K562 (cell line): ENCODE data around the gene SH2D3A. TPM values are rescaled to one million over a fixed set of nuclear protein-coding genes. Genes with fewer than 3 reads are reported as not detected.

Experiments used
- ATAC-seq: fragments of 200-7000 bp; cut with Tn5 transposase; 3 replicates; pipeline ENCODE4 v1.9.1; 2020; ENCODE audit warnings: moderate library complexity
- BruUV-seq: library from RNA; stranded (reverse); fragments of 400-500 nt; replicated peaks from 2 replicates; lab custom pipeline; 2021; lab: Mats Ljungman, UMichigan
- CTCF ChIA-PET: fragments of 300-600 bp; formaldehyde crosslinking; extraction: SDS; loops from one replicate; lab custom pipeline; 2021; ENCODE audit warnings: low intra/inter-chr PET ratio; lab: Yijun Ruan, JAX
- POLR2A ChIA-PET: fragments of 300-600, 350-650 bp; sonication (Branson Sonifier 250); formaldehyde crosslinking; extraction: SDS; loops from one replicate; lab custom pipeline; 2021; ENCODE audit warnings: antibody characterized with exemption, inconsistent platforms; lab: Yijun Ruan, JAX
- DNase-seq, 4 experiments: peaks; one replicate each; pipeline versions ENCODE4 v3.0.0 to v3.0.0-alpha.2; 2011 to 2018; ENCODE audit warnings: low spot score in 3 of 4, mixed read lengths in 3 of 4; ENCODE audit errors: extremely low read depth in 1 of 4
- FAIRE-seq: peaks from 2 replicates; lab custom pipeline; 2011; peaks lifted over from hg19 to GRCh38; lab: Jason Lieb, UNC
- H2AFZ ChIP-seq: 2 replicates; pipeline ENCODE4 v1.6.0; 2011; ENCODE audit warnings: low read depth, low read length, control low read depth, inconsistent platforms
- H3K27ac ChIP-seq: fragments of 200-600 bp; 3 replicates; pipeline ENCODE4 v1.8.0; 2011; ENCODE audit warnings: low read depth, mild to moderate bottlenecking, control low read depth, inconsistent platforms, low read length, moderate library complexity, mixed read lengths; ENCODE audit errors: extremely low read depth
- H3K27me3 ChIP-seq, 2 experiments: fragments of 300-600 bp in 1 of 2; 2 replicates in 1 of 2; 3 replicates in 1 of 2; pipeline versions ENCODE4 v1.6.0 to v1.8.0; 2011; ENCODE audit warnings: inconsistent platforms in 2 of 2, low read length in 2 of 2, mild to moderate bottlenecking in 1 of 2, mixed read lengths in 1 of 2, moderate library complexity in 1 of 2; ENCODE audit not compliant: control insufficient read depth in 2 of 2, insufficient read depth in 2 of 2
- H3K36me3 ChIP-seq: fragments of 300-600 bp; 3 replicates; pipeline ENCODE4 v1.8.0; 2011; ENCODE audit warnings: mild to moderate bottlenecking, low read length, inconsistent platforms; ENCODE audit not compliant: control insufficient read depth, insufficient read depth
- H3K4me1 ChIP-seq, 2 experiments: fragments of 200-600 bp in 1 of 2; replicated peaks in 1 of 2; 2 replicates in 1 of 2; 3 replicates in 1 of 2; pipeline versions ENCODE4 v1.5.1 to v1.8.0; 2011; ENCODE audit warnings: inconsistent platforms in 2 of 2, low read length in 2 of 2, mild to moderate bottlenecking in 1 of 2, mixed read lengths in 1 of 2, moderate library complexity in 1 of 2; ENCODE audit not compliant: control insufficient read depth in 2 of 2, insufficient read depth in 2 of 2
- H3K4me2 ChIP-seq: 2 replicates; pipeline ENCODE4 v1.6.1; 2011; ENCODE audit warnings: low read length, control low read depth, inconsistent platforms, mixed read lengths; ENCODE audit not compliant: insufficient read depth
- H3K4me3 ChIP-seq: fragments of 200-600 bp; sonication (generic), shearing (Covaris generic); 2 replicates; pipeline ENCODE4 v1.5.1; 2016; ENCODE audit warnings: control low read depth, inconsistent platforms
- H3K79me2 ChIP-seq: fragments of 200-600 bp; 3 replicates; pipeline ENCODE4 v1.8.0; 2011; ENCODE audit warnings: low read length, inconsistent platforms; ENCODE audit not compliant: control insufficient read depth, insufficient read depth
- H3K9ac ChIP-seq, 2 experiments: 2 replicates each; pipeline versions ENCODE4 v1.6.0 to v1.6.1; 2011; ENCODE audit warnings: low read depth in 2 of 2, low read length in 2 of 2, control low read depth in 1 of 2, inconsistent platforms in 1 of 2, mild to moderate bottlenecking in 1 of 2, mixed read lengths in 1 of 2; ENCODE audit not compliant: insufficient read depth in 1 of 2
- H3K9me1 ChIP-seq: one replicate; pipeline ENCODE4 v1.6.0; 2011; ENCODE audit warnings: inconsistent platforms, mild to moderate bottlenecking, low read length, moderate library complexity; ENCODE audit not compliant: control insufficient read depth, insufficient read depth
- H3K9me3 ChIP-seq: replicated peaks from 2 replicates; pipeline ENCODE4 v1.5.1; 2011; ENCODE audit warnings: low read depth, low read length, inconsistent platforms; ENCODE audit not compliant: control insufficient read depth, insufficient read depth
- H4K20me1 ChIP-seq: replicated peaks from 2 replicates; pipeline ENCODE4 v1.6.1; 2011; ENCODE audit warnings: low read length, inconsistent platforms, mixed read lengths; ENCODE audit not compliant: control insufficient read depth, insufficient read depth
- E2F6 ChIP-seq, 2 experiments: IDR thresholded peaks; 2 replicates each; pipeline ENCODE4 v1.6.1; 2011; ENCODE audit warnings: borderline replicate concordance in 1 of 2, control low read depth in 1 of 2, low read depth in 1 of 2, low read length in 1 of 2, mild to moderate bottlenecking in 1 of 2, mixed read lengths in 1 of 2, moderate library complexity in 1 of 2; ENCODE audit not compliant: insufficient read depth in 1 of 2, insufficient read length in 1 of 2, poor library complexity in 1 of 2, severe bottlenecking in 1 of 2; ENCODE audit errors: extremely low read depth in 1 of 2
- FOXJ3 ChIP-seq: sonication (generic); formaldehyde crosslinking; IDR thresholded peaks from 2 replicates; pipeline ENCODE4 v1.4.0; 2020; ENCODE audit warnings: mild to moderate bottlenecking, missing genetic modification reagents
- FOXM1 ChIP-seq, 2 experiments: fragments of 450-650 bp in 1 of 2; sonication (generic) in 1 of 2; formaldehyde crosslinking in 1 of 2; IDR thresholded peaks; 2 replicates each; pipeline versions ENCODE4 v1.6.1 to v1.9.0; 2017 to 2022; ENCODE audit warnings: low read depth in 2 of 2, mild to moderate bottlenecking in 2 of 2, missing genetic modification reagents in 1 of 2, moderate library complexity in 1 of 2
- GABPA ChIP-seq: fragments of 200-800 bp; sonication (Bioruptor generic); conservative IDR thresholded peaks from 2 replicates; pipeline ENCODE4 v1.6.1; 2016; ENCODE audit warnings: low read depth, missing genetic modification characterization, missing compliant biosample characterization
- HSF4 ChIP-seq: fragments of 250-450 bp; sonication (Bioruptor Pico); IDR thresholded peaks from 2 replicates; pipeline ENCODE4 v2.1.2; 2022; ENCODE audit warnings: mild to moderate bottlenecking, moderate library complexity, borderline replicate concordance
- NCOA1 ChIP-seq: fragments of 450-650 bp; IDR thresholded peaks from 2 replicates; pipeline ENCODE4 v1.6.1; 2016; ENCODE audit warnings: low read depth
- NR2C1 ChIP-seq, 2 experiments: fragments of 450-650 bp; IDR thresholded peaks; 2 replicates each; pipeline ENCODE4 v1.6.1; 2017; ENCODE audit warnings: mild to moderate bottlenecking in 2 of 2, antibody characterized with exemption in 1 of 2, inconsistent platforms in 1 of 2, missing compliant biosample characterization in 1 of 2, missing genetic modification characterization in 1 of 2
- PML ChIP-seq: IDR thresholded peaks from 2 replicates; pipeline ENCODE4 v1.6.1; 2012; ENCODE audit warnings: low read length, inconsistent platforms
- POLR2G ChIP-seq: fragments of 200-400 bp; formaldehyde crosslinking; IDR thresholded peaks from 2 replicates; pipeline ENCODE4 v1.6.1; 2017; ENCODE audit warnings: low read depth, mild to moderate bottlenecking, antibody characterized with exemption, low read length, moderate library complexity
- PTTG1 ChIP-seq: fragments of 450-650 bp; IDR thresholded peaks from 2 replicates; pipeline ENCODE4 v1.6.1; 2016; ENCODE audit warnings: low read depth, mild to moderate bottlenecking, missing genetic modification characterization, missing compliant biosample characterization
- RBFOX2 ChIP-seq: fragments of 200-400 bp; formaldehyde crosslinking; IDR thresholded peaks from 2 replicates; pipeline ENCODE4 v1.6.1; 2017; ENCODE audit warnings: low read depth, mild to moderate bottlenecking, low read length, moderate library complexity
- SIRT6 ChIP-seq: IDR thresholded peaks from one replicate; pipeline ENCODE4 v1.6.1; 2012; ENCODE audit warnings: low read depth, mild to moderate bottlenecking, control low read depth, inconsistent platforms, low read length, moderate library complexity
- SMAD3 ChIP-seq: fragments of 450-650 bp; formaldehyde crosslinking; conservative IDR thresholded peaks from 2 replicates; pipeline ENCODE4 v1.4.0; 2020; ENCODE audit warnings: mild to moderate bottlenecking
- ZFX ChIP-seq: sonication (generic); formaldehyde crosslinking; IDR thresholded peaks from 2 replicates; pipeline ENCODE4 v1.8.0; 2022; ENCODE audit warnings: mild to moderate bottlenecking, missing genetic modification reagents, moderate library complexity
- ZNF124 ChIP-seq: sonication (generic); formaldehyde crosslinking; IDR thresholded peaks from 2 replicates; pipeline ENCODE4 v1.8.1; 2022; ENCODE audit warnings: missing genetic modification reagents
- ZNF324 ChIP-seq: fragments of 250-450 bp; sonication (Bioruptor Pico); IDR thresholded peaks from 2 replicates; pipeline ENCODE4 v1.4.0; 2020; ENCODE audit warnings: mild to moderate bottlenecking
- ZNF511 ChIP-seq: sonication (generic); formaldehyde crosslinking; IDR thresholded peaks from 2 replicates; pipeline ENCODE4 v1.8.0; 2022; ENCODE audit warnings: mild to moderate bottlenecking, missing genetic modification reagents
- ZNF699 ChIP-seq: fragments of 250-450 bp; sonication (Bioruptor Pico); IDR thresholded peaks from 2 replicates; pipeline ENCODE4 v1.8.0; 2021; ENCODE audit warnings: mild to moderate bottlenecking, moderate library complexity; ENCODE audit not compliant: insufficient replicate concordance
- WGBS: fragments of 100-300 bp; shearing (Covaris generic); methylation state at CpG from one replicate; pipeline ENCODE4 v1.1.6; 2016; ENCODE audit warnings: low coverage, mixed read lengths; ENCODE audit not compliant: insufficient coverage; ENCODE audit errors: missing lambda C conversion rate; 5-methylcytosine and 5-hydroxymethylcytosine counted together
- in situ Hi-C: fragments of 300-500 bp; cut with MboI; formaldehyde crosslinking; loops from 4 replicates; pipeline ENCODE4 v1.15.0; 2018; ENCODE audit warnings: inconsistent platforms, mixed read lengths
- intact Hi-C: fragments of 100-400 bp; cut with micrococcal nuclease; formaldehyde crosslinking; loops from 2 replicates; pipeline ENCODE4 v1.14.2; 2022
- polyA plus RNA-seq, 8 experiments: library from polyadenylated mRNA; depleted of rRNA in 4 of 8; stranded (reverse) in 5 of 8; unstranded in 3 of 8; fragments of >200 nt; fragmentation: Nextera tagmentation in 2 of 8; fragmentation: Illumina TruSeq in 1 of 8; extraction: Ambion mirVana in 2 of 8; extraction: Trizol in 1 of 8; gene quantifications; 2 replicates each; pipeline versions ENCODE4 v1.2.1 to v1.2.3, GENCODE V29; 2011 to 2014; ENCODE audit warnings: inconsistent platforms in 1 of 8, missing spikeins in 1 of 8
- total RNA-seq, 7 experiments: library from RNA; depleted of rRNA in 6 of 7; stranded (reverse); fragments of >200 nt in 6 of 7; fragmentation: Illumina TruSeq in 2 of 7; extraction: Trizol in 2 of 7; gene quantifications; 2 replicates each; pipeline versions ENCODE4 v1.2.1 to v1.2.3, GENCODE V29; 2011 to 2021; ENCODE audit warnings: low replicate concordance in 1 of 7

The SH2D3A gene
- total and polyA plus RNA-seq, 9 of the 15 experiments (the other 6 are each of a cell fraction or from before 2014, with no cell fraction given) = 0.75 to 26.3 (median 8.9) TPM

GRCh38 chr19:6752256-6753177 is 14.7 kb downstream of the SH2D3A start (continued):
- TF ChIP-seq POLR2G (peak; percentile 64), NCOA1 (no peak), PTTG1 (no peak), PML (no peak), FOXJ3 (CRISPR knock-in tag) (no peak)

GRCh38 chr19:6751189-6751588 is 16.0 kb downstream of the SH2D3A start:
- ChIA-PET CTCF (no interaction called here), POLR2A (interaction anchor here (1.0 to 1.1 kb wide), 2 partner anchors 11 to 13 kb away, joined by 3 to 4 read pairs; no protein-coding TSS in a partner anchor)
- in situ Hi-C loops = no loop called here
- Histone ChIP-seq H4K20me1 (no peaks in the 10 kb centered on the region; the same call in 1 of the 2 replicates), H2AFZ (no peak overlapping the region), H3K4me2 (no peak overlapping the region), H3K36me3 (peaks cover 74% of the 10 kb centered on the region; the same call in 2 of the 3 replicates), H3K9ac (no peak overlapping the region), H3K27ac (no peak overlapping the region), H3K4me3 (no peak overlapping the region), H3K9me1 (no peaks in the 10 kb centered on the region), H3K27me3 (no peaks in the 10 kb centered on the region), H3K79me2 (no peaks in the 10 kb centered on the region), H3K9me3 (no peaks in the 10 kb centered on the region), H3K4me1 (peaks cover 0 to 35% of the 10 kb centered on the region in 2 experiments; a peak in 3 of 5 replicates)
- no TSS peak for BruUV-seq
- intact Hi-C loops = no loop called here
- FAIRE-seq (no peak), ATAC-seq (no peak), DNase-seq (no peak)
- 91% methylated on average over 16 of the region's 16 CpGs for whole genome bisulfite sequencing
- no peak for TF ChIP-seq FOXM1 (IDR thresholded peaks at IDR 0.05; ENCODE audit: low read depth)
- TF ChIP-seq FOXM1 (CRISPR knock-in tag; IDR thresholded peaks at IDR 0.05; ENCODE audit: low read depth) = no peak
- TF ChIP-seq NR2C1 (IDR thresholded peaks at IDR 0.05) = no peak
- no peak for TF ChIP-seq NR2C1 (tag; IDR thresholded peaks at IDR 0.05)
- no peak for TF ChIP-seq ZNF699 (CRISPR knock-in tag)
- TF ChIP-seq POLR2G = peak; percentile 43
- peak; percentile 41; the same call in 1 of the 2 replicates for TF ChIP-seq RBFOX2
- no peak for TF ChIP-seq ZFX (CRISPR knock-in tag)
- no peak for TF ChIP-seq ZNF511
- TF ChIP-seq E2F6 (IDR thresholded peaks at IDR 0.05; ENCODE audit: borderline replicate concordance in 1 of 2, extremely low read depth in 1 of 2, insufficient read depth in 1 of 2, insufficient read length in 1 of 2, low read depth in 1 of 2, low read length in 1 of 2, poor library complexity in 1 of 2, severe bottlenecking in 1 of 2) = no peak
- no peak for TF ChIP-seq SMAD3 (CRISPR knock-in tag)
- TF ChIP-seq GABPA = no peak
- no peak for TF ChIP-seq ZNF124 (CRISPR knock-in tag)
- TF ChIP-seq HSF4 = no peak
- no peak for TF ChIP-seq SIRT6
- no peak for TF ChIP-seq ZNF324 (CRISPR knock-in tag)
